22Rv1 (cell line): ENCODE measurements around the gene GNLY.

Source experiments
- ZFX ChIP-seq: fragments of 450-650 bp; IDR thresholded peaks from 2 replicates; pipeline ENCODE4 v1.6.1; 2017; ENCODE audit warnings: antibody characterized with exemption, borderline replicate concordance
- TF ChIP-seq, protein P1 (sequence below): fragments of 450-650 bp; IDR thresholded peaks from 2 replicates; pipeline ENCODE4 v1.5.1; 2017; ENCODE audit warnings: mild to moderate bottlenecking

DNA sequence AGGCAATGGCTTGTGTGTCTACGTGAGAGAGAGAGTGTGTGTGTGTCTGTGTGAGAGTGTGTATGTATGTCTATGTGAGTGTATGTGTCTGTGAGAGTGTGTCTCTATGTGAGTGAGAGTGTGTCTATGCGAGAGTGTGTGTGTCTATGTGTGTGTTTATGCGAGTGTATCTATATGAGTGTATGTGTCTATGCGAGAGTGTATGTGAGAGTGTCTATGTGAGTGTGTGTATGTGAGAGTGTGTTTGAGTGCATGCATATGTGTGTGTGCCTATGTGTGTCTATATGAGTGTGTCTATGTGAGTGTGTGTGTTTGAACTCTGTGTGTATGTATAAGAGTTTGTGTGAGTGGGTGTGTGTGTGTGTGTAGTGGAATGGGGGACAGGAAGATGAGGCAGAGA is 9.8 kb upstream of the GNLY start:
- TF ChIP-seq, protein P1, sequence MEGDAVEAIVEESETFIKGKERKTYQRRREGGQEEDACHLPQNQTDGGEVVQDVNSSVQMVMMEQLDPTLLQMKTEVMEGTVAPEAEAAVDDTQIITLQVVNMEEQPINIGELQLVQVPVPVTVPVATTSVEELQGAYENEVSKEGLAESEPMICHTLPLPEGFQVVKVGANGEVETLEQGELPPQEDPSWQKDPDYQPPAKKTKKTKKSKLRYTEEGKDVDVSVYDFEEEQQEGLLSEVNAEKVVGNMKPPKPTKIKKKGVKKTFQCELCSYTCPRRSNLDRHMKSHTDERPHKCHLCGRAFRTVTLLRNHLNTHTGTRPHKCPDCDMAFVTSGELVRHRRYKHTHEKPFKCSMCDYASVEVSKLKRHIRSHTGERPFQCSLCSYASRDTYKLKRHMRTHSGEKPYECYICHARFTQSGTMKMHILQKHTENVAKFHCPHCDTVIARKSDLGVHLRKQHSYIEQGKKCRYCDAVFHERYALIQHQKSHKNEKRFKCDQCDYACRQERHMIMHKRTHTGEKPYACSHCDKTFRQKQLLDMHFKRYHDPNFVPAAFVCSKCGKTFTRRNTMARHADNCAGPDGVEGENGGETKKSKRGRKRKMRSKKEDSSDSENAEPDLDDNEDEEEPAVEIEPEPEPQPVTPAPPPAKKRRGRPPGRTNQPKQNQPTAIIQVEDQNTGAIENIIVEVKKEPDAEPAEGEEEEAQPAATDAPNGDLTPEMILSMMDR: no peak
- no peak for TF ChIP-seq ZFX
